Breast epithelium (tissue), 4 donors: Measurements from ENCODE around the gene TAOK1. TPM values are rescaled to one million over a fixed set of nuclear protein-coding genes. Genes with fewer than 3 reads are reported as not detected.

Experiments
- DNase-seq, 2 donors: peaks; one replicate each; pipeline ENCODE4 v3.0.0-alpha.2; 2019; ENCODE audit warnings: low spot score in 2 of 2
- H3K27ac ChIP-seq, 2 donors: fragments of 200-600 bp; sonication (generic) in 1 of 2; one replicate each; pipeline ENCODE4 v1.5.1; 2016 to 2019; ENCODE audit warnings: mild to moderate bottlenecking in 1 of 2
- H3K27me3 ChIP-seq, 2 donors: fragments of 200-600 bp; sonication (generic) in 1 of 2; one replicate each; pipeline versions ENCODE4 v1.5.1 to v1.6.0; 2017 to 2019; ENCODE audit warnings: control low read depth in 1 of 2, mild to moderate bottlenecking in 1 of 2
- H3K36me3 ChIP-seq: fragments of 200-600 bp; one replicate; pipeline ENCODE4 v1.5.1; 2019
- H3K4me1 ChIP-seq, 2 donors: fragments of 200-600 bp; sonication (generic); one replicate each; pipeline ENCODE4 v1.5.1; 2016 to 2019; ENCODE audit warnings: control low read depth in 1 of 2
- H3K4me3 ChIP-seq, 3 donors: fragments of 200-600 bp; sonication (generic); 1 replicate in 2 of 3; 2 replicates in 1 of 3; pipeline ENCODE4 v1.5.1; 2016 to 2019; ENCODE audit warnings: mild to moderate bottlenecking in 3 of 3, moderate library complexity in 2 of 3
- H3K9me3 ChIP-seq, 2 donors: fragments of 200-600 bp; sonication (generic) in 1 of 2; one replicate each; pipeline ENCODE4 v1.5.1; 2016 to 2019; ENCODE audit warnings: control low read depth in 1 of 2
- POLR2A ChIP-seq: fragments of 450-650 bp; IDR thresholded peaks from one replicate; pipeline ENCODE4 v1.6.1; 2016; ENCODE audit warnings: antibody characterized with exemption, mild to moderate bottlenecking, moderate library complexity
- POLR2AphosphoS5 ChIP-seq, 3 donors: sonication (generic); formaldehyde crosslinking; IDR thresholded peaks; one replicate each; pipeline ENCODE4 v1.6.1; 2017; ENCODE audit warnings: antibody characterized with exemption in 3 of 3
- intact Hi-C: fragments of 100-400 bp; cut with DNase I; formaldehyde crosslinking; loops from one replicate; pipeline ENCODE4 v1.15.1; 2023; ENCODE audit warnings: low total_unique reads
- total RNA-seq, 3 donors: library from RNA; depleted of rRNA; stranded (reverse); fragments of >200 nt; gene quantifications; one replicate each; pipeline ENCODE4 v1.1.0, GENCODE V29; 2016
- TF ChIP-seq, protein P1 (sequence below), 3 donors: fragments of 450-650 bp; IDR thresholded peaks; one replicate each; pipeline ENCODE4 v1.5.1; 2016 to 2017; ENCODE audit warnings: antibody characterized with exemption in 3 of 3, mild to moderate bottlenecking in 3 of 3, moderate library complexity in 3 of 3

The TAOK1 gene
- total RNA-seq, 3 donors from 2014 or later = 62.6 to 77.1 (median 67.8) TPM

DNA sequence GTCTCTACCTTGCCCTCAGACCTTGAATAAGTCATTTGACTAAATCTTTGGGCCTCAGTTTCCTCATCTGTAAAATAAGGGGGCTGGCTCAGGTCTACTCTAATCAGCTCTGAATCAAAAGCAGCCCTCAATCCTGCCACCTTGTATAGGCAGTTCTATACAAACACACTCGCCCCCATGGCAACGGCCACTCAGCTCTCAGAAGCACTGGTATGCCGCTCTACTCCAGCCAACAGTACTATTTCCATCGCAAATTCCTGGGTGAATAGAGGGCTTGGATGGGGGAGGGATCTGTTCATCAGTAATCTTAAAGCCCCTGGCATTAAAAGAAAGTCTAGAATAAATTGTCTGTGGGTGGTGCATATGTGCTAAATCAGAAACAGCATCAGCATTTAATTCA, 21.2 kb upstream of the TAOK1 start:
- Histone ChIP-seq H3K4me3 (no peak overlapping the region), H3K9me3 (no peaks in the 10 kb centered on the region), H3K4me1 (peaks cover 0 to 4% of the 10 kb centered on the region in 2 donors), H3K36me3 (no peaks in the 10 kb centered on the region), H3K27ac (no peak overlapping the region), H3K27me3 (no peaks in the 10 kb centered on the region)
- TF ChIP-seq POLR2A (no peak), POLR2AphosphoS5 (IDR thresholded peaks at IDR 0.05) (no peak)
- TF ChIP-seq, protein P1, sequence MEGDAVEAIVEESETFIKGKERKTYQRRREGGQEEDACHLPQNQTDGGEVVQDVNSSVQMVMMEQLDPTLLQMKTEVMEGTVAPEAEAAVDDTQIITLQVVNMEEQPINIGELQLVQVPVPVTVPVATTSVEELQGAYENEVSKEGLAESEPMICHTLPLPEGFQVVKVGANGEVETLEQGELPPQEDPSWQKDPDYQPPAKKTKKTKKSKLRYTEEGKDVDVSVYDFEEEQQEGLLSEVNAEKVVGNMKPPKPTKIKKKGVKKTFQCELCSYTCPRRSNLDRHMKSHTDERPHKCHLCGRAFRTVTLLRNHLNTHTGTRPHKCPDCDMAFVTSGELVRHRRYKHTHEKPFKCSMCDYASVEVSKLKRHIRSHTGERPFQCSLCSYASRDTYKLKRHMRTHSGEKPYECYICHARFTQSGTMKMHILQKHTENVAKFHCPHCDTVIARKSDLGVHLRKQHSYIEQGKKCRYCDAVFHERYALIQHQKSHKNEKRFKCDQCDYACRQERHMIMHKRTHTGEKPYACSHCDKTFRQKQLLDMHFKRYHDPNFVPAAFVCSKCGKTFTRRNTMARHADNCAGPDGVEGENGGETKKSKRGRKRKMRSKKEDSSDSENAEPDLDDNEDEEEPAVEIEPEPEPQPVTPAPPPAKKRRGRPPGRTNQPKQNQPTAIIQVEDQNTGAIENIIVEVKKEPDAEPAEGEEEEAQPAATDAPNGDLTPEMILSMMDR (IDR thresholded peaks at IDR 0.05) = no peak
- intact Hi-C loops = no loop called here
- no peak for DNase-seq

DNA sequence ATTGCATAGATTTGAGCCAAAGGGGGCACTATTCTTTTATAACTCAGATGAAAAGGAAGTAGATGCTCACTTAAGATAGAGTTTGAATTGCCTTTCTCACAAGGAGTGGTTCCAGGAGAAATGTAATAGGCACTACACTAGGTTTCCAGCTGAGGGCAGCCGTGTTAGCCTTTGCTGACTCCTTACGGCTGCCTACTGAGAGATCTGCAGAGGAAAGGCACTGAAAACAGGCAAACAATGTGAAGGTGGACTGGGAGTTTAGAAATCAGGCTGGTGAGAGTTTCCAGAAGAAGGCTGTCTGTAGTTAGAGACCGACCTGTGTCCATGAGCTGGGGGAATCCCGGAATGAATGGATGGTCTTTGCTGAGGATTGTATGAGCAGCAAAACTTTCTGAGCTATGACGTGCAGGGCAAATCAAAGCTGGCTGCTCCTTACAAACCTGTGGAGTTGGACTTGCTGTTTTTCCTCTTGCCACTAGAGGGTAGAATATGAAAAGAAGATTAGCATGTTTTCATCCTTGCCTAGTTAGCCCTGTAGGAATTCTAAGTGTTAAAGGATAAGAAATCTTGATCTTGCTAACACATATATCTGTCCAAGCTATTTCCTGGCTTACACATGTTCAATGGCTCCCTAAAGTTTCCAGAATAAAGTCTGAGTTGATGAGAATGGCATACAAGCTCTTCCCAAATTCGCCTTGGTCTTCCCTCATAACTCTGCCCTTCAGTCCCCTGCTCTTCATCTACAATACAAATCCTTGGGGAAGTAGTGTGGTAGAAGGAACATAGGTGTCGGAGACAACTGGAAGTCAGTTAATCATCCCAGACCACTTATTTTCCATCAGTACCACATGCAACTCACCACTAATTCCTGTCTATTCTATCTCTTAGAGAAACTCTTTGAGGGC, 20.1 kb upstream of the TAOK1 start:
- intact Hi-C loops = no loop called here
- Histone ChIP-seq H3K27me3 (no peaks in the 10 kb centered on the region), H3K4me1 (peaks cover 0 to 4% of the 10 kb centered on the region in 2 donors), H3K27ac (peak overlapping the region in 1 of 2 donors; percentile 25), H3K4me3 (peak overlapping the region in 2 of 3 donors; percentile 17 to 53), H3K36me3 (no peaks in the 10 kb centered on the region), H3K9me3 (no peaks in the 10 kb centered on the region)
- DNase-seq = peak in 1 of 2 donors; percentile 53
- TF ChIP-seq POLR2AphosphoS5 (IDR thresholded peaks at IDR 0.05) = peak in 1 of 3 donors; percentile 41
- TF ChIP-seq, protein P1 (IDR thresholded peaks at IDR 0.05) = peak; percentile 74 to 86 (median 78)
- TF ChIP-seq POLR2A = no peak

DNA sequence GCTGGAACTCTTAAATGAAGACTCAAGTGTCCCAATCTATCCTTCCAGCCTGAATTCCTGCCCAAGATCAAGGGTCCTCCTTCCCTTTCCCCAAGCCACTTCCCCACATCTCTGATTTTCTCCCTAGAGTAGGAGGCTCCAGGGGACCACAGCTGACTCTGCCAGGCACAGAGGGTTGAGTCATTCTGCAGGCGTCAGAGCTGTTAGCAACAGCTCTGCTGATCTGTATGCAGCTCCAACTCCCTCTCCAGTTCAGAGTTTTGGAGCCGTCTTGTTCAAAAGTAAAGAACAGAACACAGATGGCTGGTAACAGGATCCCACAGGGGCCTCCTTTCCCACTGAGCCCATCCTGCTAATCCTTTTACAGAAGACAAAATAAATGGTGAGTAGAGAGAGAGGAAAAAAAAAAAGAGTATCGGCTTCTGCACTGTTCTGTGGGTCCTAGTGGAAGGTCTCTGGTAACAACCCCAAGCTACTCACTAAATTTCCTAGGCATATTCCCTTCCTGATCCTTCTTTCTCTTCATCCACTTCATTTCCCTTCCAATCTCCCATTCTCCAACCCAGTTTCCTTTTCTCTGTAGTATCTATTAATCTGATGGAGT, 13.4 kb upstream of the TAOK1 start:
- H3K27ac ChIP-seq = no peak overlapping the region
- intact Hi-C loops = no loop called here
- no peak for DNase-seq
- H3K36me3 ChIP-seq = no peaks in the 10 kb centered on the region
- no peaks in the 10 kb centered on the region for H3K4me1 ChIP-seq
- H3K9me3 ChIP-seq = no peaks in the 10 kb centered on the region
- no peak overlapping the region for H3K4me3 ChIP-seq
- no peaks in the 10 kb centered on the region for H3K27me3 ChIP-seq
- no peak for TF ChIP-seq POLR2AphosphoS5 (IDR thresholded peaks at IDR 0.05)
- TF ChIP-seq POLR2A = no peak
- TF ChIP-seq, protein P1 (IDR thresholded peaks at IDR 0.05) = no peak

DNA sequence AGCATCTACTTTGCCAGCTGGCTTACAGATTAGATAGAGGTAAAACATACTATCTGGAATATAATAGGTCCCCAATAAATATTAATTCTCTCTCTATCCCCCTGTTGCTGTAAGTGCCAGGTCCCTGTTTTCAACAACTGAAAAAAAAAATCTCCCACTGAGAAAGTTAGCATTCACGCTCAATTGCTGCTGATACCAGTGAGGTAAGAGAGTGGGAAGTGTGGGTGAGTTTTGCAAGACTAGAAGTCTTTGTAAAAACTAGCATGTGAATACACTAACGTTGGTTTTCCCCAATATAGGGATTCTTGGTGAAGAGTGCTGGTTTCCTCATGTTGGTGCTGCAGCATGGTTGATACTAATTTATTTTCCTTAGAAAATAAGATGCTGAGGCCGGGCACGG, 11.7 kb upstream of the TAOK1 start:
- TF ChIP-seq, protein P1 (IDR thresholded peaks at IDR 0.05) = no peak
- TF ChIP-seq POLR2AphosphoS5 (IDR thresholded peaks at IDR 0.05) = no peak
- no peak for DNase-seq

More for the DNA sequence above, 11.7 kb upstream of the TAOK1 start:
- intact Hi-C loops = loop anchor here (2.0 kb wide), 1 partner anchor 64 kb away; no protein-coding TSS in a partner anchor
- Histone ChIP-seq H3K4me1 (no peaks in the 10 kb centered on the region), H3K27me3 (no peaks in the 10 kb centered on the region), H3K27ac (no peak overlapping the region), H3K4me3 (no peak overlapping the region), H3K9me3 (no peaks in the 10 kb centered on the region), H3K36me3 (no peaks in the 10 kb centered on the region)
